Inferior parietal cortex (tissue), 1 donor: ENCODE measurements around the gene NAV2.

Source experiments
- DNase-seq: peaks from one replicate; pipeline ENCODE4 v3.0.0-alpha.2; 2016; ENCODE audit errors: extremely low spot score

The NAV2 gene

DNA sequence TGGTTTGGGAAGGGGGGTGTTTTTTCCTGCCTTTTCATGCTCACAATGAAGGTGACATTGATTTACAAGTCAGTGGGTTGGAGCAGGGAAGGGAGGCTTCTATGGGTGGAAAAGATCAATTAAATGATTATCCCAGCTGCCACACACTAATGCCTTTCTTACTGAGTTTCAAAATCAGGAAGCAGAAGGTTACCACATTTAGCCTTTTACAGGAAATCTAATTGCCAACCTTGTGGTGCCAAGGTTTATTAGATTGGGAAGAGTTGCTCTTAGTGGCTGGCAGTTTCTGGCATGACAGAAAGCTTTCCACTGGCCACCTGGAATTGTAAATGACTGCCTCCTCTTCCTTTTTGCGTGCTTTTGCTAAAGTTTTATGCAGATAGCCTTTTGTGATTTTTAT, 98.7 kb downstream of the NAV2 start:
- no peak for DNase-seq

DNA sequence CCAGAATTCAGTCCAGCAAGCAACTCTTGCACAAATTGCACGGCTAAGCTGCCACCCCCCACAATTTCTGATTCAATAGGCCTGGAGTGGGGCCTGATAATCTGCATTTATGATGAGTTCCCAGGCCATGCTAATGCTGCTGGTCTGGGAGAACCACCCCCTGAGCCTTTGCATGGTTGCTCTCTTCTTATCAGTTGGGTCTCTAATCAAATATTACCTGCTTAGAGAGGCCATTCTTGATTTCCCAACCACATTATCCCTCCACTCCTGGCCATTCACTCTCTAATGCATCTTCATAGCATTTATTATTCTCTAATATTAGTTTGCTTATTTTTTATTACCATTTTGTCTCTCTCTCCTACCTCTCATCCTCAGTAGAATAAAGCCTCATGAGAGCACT, 99.5 kb downstream of the NAV2 start:
- DNase-seq: no peak

DNA sequence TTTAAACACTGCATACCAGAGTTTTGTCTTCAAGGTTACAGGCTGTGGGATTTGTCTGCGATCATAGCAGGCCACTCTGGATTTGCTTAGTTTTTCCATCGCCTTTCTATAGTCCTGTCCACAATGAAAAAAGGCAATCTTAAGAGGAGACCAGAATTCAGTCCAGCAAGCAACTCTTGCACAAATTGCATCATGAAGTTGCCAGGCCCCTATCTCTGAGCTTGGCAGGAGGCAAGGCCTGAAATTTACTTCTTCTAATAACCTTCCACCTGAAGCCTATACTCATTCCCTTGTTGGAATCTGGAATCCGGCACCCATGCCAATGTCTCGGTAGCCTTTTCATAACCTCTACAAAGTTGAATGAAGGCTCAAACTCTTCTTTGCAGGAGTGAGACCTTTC, 100.1 kb downstream of the NAV2 start:
- no peak for DNase-seq

DNA sequence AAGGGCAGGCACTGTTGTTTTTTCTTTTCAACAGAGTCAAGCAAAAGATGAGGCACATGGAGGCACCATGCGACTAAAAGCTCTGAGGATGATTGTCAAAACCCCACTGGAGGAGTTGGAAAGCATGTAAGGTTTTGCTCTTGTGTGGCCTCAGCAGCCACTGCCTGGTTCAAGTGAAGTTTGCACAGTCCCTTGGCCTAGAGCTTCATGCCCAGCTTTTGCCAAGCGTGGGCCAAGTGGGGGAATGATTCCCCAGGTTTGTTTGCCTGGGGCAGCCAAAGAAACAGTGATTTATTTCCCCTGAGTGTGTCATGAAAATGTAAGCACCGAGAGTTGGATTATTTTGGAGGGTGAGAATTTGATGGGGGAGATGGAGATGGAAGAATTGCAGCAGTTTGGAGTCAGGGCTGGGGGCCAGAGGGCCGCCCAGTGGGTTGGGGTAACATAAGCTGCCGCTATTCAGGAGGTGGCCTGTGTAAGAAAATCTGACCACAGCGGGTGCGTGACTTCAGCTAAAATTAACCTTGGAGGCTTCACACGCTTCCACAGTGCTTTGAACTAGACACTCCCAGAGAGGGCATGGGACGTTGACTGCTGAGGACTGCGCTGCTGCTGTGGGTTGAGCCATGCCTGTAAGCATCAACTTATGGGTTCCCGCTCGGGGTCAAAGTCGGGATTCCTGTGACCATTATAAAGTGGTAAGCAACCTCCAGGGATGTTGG, 100.7 kb downstream of the NAV2 start:
- no peak for DNase-seq

DNA sequence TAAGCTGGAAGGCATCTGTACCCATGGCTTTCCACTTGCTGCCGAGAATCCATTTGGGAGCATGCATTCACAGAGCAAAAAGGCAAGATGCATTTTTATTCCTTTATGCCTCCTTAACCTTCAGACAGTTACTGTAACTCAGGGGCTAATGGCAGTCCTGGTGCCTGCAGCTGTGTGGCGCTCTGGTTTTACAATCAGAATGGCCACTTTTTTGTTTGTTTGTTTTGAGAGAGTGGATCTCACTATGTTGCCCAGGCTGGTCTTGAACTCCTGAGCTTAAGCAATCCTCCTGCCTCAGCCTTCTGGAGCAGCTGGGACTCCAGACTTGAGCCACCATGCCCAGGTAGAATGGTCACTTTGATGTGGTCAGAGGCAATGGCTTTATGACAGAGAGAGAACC, 101.8 kb downstream of the NAV2 start:
- no peak for DNase-seq

DNA sequence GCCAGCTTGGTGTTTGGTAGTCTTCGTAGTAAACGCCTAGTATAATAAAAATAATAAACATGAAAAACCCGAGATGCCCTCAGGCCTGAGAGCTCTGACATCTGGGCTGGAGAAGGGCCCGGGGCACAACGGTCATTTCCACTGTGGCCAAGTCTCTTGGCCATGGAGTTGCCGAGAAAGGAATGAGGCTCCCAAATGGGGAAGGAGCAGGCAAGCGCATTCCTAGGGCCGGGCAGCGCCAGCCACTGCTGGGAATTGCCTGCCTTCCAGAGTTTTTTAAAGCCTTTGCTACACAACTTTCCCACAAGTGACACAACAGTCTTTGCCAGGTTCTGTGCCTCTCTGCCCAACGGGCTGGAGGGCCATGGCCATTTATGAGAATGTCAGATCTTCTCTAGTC, 103.4 kb downstream of the NAV2 start:
- no peak for DNase-seq

DNA sequence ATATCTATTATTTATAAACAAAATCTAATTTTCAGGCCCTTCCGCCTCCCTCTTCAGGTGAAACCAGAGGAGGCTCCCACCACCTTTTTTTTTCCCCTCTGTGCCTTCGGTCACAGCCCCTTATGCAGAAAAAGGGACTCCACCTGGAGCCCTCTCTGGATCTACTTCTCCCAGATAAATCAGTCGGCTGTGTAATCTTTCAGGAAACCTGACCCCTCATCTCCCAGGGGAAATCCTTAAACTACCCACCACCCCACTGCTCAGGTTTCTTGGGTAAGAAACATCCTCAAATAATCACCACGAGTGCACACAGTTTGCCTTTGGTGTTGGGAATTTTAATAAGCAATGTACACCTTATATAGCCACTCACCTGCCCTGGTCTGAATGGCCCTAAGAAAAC, 104.2 kb downstream of the NAV2 start:
- DNase-seq: no peak

DNA sequence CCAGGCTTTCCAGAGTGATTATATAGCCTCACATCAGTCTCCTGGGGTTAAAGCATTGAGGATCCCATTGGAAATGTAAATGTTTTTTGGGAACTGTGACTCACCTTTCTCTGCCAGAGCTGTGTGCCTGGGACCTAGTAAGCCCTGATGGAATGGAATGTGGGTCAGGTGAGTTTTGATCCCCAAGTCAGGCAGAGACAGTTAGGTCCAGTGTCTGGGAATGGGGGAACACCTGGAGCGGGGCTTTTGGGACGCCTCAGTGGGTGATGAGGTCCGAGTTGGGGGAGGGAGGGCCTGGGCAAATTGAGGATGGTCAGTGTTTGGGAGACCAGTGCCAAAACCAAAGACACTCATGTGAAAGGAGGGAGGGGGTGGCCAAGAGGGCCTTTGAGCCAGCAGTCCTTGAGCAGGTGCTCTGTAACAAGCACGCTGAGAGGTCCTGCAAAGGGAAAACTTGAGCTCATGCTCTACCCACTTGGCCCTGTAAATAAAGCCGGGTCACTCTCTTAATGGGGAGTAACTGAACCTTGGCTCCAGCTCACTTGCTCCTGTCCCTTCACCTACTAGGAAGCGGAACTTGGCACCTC, 104.7 kb downstream of the NAV2 start:
- no peak for DNase-seq

DNA sequence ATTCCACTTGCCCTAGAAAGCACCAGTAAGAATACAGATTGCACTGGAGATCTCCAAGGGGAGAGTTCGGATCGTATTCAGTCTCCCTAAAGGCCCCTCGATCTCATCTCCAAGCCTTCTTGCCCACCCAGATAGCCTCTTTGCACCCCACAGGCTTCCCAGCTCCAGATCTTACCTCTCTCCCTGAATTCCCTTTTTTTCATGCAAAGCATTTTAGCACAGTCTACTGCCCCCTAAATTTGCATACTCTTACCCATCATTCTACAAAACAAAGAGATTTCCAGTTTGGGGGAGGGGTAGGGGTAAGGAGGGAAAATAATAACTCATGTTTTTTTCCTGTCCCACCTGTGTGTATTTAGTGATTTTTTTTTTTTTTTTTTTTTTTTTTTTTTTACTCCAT, 105.2 kb downstream of the NAV2 start:
- DNase-seq: no peak

DNA sequence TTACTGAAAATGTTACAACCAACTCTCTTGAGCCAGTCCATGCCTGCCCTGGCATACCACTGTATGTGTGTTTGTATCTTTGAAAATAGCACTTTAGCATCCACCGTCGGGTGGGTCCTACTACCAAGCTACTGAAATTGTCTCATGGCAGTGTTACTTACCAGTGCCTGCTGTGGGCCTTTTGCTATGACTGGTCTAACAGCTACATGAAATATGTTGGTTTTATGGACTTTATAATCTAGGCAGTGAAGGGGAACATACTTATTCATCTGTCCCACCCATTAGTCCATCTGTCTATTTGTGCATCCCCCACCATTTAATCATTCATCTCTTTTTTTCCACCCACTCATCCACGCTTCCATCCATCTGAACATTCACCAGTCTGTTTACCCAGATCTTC, 106.0 kb downstream of the NAV2 start:
- DNase-seq: no peak

DNA sequence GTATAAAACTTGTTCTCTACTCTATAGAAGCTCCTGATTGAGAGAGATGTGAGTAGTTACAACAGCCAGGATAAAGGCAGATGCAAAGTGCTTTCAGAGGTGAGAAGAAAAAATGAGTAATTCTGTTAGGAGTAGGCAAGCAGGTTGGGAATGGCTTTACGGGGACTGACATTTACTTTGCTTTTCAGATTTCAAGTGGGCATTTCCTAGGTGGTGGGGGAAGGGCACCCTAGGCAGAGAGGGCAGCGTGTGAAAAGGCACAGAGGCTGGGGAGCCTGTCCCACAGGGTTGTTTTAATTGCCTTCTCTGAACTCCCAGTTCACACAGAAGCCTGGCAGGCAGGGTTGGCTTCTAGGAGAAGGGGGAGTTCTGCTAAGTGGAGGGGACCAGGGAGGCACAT, 106.5 kb downstream of the NAV2 start:
- no peak for DNase-seq

DNA sequence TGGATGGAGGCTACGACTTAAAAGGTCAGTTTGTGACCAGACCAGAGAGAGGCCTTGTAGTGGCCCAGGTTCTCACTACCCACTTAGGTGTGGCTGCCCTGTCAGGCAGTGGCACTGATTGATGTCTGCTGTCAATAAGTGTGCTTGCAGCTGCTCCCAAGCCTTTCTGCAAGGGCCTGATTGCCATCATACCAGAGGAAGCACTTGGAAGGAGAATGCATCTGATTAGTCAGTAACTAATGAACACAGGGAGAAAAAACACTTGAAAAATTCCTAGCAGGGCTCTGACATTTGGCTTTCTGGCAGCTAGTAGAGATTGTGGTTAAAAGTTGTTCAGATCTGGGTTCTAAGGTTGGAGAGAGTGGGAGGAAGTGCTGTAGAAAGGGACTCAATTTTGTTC, 107.5 kb downstream of the NAV2 start:
- no peak for DNase-seq

DNA sequence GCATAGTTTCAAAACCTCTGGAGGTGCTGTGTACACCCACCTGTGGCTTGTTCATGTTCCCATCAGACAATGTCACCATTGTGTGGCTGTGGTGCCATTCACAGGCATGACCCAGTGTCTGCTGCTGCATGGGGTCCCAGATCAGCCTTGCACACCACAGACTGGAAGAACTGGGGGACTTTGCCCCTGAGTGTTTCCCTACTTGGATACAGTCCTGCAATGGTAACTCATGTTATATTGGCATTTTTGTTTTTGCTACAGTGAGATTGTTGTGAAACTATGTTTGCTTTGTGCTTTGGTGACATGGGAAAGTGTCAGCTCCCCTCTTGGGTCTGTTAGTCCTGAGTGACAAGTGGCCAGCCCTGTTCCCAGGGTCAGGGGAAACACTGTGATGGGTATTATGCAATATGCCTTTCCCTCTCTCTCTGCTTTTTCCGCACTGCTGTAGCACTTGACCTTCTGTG, 108.8 kb downstream of the NAV2 start:
- no peak for DNase-seq

DNA sequence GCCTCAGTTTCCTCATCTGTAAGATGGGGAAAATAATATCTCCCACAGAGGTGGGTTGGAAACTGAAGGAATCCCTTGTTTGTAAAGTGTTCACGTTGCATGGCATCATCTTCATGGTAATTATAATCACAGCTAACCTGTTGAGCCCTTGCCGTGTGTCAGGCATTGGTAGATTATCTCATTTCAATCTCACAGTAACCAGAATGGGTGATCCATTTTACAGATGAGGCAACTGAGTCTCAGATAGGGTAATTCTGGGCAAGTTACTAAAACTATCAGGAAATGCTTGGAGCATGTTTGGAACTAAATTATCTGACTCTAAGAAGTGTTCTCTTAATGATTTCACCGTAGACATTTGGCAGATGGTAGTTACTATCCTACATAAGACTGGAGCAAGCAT, 109.4 kb downstream of the NAV2 start:
- no peak for DNase-seq

DNA sequence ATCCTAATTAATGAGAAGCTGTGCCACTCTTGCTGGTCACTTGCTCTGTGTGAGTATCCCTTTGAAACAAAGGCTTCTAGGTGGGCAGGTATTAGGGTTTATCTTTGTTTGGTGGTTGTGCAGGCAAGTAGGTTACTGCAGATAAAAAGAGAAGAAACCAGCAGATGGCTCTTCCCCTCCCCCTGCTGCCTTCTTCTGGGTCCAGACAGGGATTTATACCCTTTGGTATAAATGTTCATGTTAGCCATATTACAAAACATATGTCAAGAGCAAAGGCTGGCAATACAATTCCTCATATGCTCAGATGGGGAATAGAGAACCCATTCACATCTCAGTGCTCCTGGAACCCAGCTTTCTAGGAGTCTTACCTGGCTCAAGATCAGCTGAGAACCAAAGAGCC, 109.9 kb downstream of the NAV2 start:
- no peak for DNase-seq

DNA sequence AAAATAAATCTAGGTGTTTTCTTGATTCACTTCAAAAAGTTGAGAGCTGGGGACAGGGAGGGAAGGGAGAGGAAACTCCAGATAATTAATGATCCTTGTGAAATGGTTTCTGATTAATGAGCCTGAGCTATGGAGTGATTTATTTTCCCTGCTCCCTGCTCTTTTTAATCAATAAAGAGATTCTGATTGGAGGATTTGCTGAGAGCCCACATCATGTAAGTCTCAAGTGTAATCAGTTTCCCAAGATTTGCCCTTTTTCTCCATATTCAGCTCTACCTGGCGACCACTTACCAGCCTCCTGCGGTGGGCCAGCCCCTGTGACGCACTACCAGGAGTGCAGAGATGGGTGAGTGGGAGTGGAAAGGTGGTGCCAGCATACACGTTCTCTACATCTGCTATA, 114.0 kb downstream of the NAV2 start:
- DNase-seq: no peak

DNA sequence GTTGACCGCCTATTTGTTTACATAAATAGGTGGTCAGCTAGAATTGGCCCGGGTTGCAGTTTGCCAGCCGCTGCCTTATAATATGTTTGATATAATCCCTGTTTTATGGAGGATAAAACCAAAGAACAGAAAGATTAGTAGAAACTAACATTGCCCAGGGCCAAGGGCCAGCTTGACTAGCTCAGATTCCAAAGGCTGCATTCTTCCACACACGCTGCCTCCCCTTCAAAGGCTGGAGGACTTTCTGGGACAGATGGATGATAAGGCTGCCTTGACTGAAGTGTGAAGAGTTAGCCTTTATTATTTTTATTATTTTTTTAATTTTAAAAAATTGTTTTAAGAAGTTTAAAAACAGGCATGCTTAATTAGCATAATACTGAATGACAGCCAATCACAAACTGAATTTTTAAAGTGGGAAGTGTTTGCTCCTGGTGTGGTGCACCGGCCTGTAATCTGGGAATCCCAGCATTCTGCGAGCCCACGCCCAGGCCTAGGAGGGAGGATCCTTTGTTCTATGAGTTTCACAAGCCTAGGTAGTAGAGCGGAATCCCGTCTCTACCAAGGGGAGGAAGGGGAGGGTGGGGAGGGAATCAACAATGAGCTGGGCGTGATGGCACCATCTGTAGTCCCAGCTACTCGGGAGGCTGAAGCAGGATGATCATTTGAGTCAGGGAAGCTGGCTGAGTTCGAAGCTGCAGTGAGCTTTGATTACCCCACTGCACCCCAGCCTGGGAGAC, 114.9 kb downstream of the NAV2 start:
- no peak for DNase-seq

DNA sequence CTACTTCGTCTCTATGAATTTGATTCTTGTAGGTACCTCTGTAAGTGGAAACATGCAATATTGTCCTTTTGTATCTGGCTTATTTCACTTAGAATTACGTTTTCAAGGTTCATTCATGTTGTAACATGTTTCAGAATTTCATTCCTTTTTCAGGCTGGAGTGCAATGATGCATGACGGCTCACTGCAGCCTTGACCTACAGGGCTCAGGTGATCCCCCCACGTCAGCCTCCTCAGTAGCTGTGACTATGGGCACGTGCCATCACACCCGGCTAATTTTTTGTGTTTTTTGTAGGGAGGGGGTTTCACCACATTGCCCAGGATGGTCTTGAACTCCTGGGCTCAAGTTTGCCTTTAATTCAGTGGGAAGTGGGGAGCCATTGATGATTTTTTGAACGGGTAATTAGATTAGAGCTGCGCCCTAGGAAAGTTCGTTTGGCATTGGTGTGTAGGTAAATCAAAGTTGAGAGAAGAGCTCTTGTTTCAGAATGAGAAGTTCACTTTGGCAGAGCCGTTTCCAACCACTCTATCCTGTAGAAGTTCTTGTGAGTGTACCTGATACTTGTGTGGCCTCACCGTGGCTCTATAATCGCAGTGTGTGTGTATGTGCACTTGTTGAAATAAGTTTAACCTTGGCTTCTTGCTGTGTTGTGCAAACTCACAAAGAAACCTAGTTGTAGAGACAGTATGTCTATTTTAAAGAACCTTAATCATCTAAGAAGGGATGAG, 115.9 kb downstream of the NAV2 start:
- DNase-seq: no peak

DNA sequence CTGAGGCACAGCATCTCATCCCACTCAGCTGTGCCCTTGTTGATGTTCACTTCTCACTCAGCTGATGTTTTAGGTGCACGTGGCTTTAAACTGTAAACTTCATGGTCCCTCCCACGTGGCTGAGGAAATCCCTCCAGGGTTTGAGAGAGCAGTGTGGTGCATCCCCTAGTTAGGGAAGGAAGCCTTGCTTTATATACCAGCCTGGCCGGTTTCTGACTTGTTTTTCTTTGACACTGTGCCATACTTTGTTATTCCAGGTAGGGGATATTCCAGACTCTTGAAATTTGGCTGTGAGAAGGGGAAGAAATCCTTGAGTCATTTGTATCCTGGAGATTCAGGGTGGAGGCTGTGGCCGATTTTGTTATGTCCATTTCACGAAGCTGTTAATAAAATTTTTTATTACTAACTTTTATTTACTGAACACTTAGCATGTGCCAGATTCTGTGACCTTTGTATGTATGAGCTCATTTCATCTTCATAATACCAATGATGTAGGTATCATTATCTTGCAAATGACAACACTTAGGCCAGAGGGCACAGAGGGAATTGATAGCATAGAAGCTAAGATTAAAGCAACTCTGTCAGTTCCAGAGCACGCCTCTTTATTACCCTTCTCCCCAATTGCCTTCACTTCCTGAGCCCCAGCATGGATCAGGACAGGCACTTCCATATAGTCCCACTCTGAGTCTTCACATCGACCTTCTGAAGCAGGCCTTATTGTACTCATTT, 116.6 kb downstream of the NAV2 start:
- DNase-seq: no peak

DNA sequence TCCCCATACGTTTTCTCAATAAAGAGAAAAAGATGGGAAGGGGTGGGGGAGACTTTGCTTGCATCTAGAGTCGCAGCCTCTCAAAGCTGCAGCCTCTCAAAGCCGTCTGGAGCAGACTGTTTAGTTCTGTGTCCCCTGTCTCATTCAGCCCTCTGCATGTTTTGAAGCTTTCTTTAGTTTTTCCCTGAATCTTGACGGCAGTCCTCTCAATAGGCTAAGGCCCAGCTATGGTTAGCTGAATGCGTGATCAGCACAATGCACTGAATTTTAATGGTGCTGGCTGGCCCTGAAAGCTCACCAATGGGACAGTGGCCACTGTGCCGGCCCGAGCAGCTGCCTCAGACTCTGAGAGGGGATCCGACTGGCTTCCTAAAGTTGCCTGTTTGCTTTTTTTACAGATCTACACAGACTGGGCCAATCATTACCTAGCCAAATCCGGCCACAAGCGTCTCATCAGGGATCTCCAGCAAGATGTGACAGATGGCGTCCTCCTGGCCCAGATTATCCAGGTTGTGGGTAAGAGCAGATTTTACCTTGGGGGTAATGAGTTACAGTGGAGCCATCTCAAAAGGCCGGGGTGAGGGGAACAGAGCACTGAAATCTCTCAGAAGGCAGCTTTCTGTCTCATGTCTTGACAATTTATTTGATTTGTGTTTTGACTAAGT, 119.6 kb downstream of the NAV2 start:
- no peak for DNase-seq

DNA sequence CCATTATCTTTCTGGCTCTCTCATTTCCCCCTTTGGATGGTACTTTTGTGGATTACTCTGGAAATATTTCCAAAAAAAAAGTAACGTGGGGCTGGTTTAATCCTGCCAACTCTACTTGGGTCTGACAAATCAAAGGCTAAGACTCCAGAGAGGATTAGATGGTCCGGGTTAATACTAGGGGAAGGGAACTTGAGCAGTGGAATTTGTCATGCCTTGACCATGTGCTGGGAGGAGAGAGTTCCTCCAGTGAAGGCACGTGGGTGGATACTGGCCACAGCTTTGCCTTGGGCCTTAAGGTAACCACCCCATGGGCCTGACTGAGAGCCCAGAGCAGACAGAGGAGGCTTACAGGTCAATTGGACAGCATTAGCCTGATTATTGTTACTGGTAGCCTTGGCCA, 120.3 kb downstream of the NAV2 start:
- DNase-seq: no peak
